ENCODE results near the gene SCP2.

DNA sequence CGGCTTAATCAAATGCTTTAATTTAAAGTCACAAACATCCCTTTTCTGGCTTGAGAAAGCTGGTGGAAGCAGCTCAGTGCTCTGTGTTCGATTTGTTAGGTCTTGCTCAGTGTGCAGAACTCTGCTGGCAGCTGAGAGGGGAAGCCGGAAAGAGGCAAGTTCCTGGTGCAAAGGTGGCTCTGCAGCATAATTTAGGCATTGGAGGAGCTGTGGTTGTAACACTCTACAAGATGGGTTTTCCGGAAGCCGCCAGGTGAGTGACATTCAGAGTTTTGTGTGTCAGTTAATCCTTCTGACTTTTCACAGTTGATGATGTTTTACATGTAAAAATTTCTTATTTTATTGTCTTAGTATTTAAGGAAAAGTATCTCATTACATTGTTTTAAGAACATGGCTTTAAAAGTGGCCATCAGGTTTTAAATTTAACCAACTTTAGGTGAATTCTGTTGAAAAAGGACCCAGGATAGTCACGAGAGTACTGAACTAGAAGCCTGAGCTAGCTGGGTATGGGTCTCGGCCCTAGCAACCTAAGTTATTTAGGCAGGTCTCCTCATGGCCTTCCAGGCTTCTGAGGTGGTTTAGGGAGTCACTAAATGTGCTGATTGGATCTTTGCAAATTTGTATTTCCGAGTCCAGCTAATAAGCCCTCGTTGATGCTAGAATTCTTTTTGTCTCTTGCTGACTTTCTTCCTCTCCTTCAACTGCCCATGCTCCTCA lies 87.9 kb downstream of the SCP2 start:
- TF ChIP-seq, protein P1, sequence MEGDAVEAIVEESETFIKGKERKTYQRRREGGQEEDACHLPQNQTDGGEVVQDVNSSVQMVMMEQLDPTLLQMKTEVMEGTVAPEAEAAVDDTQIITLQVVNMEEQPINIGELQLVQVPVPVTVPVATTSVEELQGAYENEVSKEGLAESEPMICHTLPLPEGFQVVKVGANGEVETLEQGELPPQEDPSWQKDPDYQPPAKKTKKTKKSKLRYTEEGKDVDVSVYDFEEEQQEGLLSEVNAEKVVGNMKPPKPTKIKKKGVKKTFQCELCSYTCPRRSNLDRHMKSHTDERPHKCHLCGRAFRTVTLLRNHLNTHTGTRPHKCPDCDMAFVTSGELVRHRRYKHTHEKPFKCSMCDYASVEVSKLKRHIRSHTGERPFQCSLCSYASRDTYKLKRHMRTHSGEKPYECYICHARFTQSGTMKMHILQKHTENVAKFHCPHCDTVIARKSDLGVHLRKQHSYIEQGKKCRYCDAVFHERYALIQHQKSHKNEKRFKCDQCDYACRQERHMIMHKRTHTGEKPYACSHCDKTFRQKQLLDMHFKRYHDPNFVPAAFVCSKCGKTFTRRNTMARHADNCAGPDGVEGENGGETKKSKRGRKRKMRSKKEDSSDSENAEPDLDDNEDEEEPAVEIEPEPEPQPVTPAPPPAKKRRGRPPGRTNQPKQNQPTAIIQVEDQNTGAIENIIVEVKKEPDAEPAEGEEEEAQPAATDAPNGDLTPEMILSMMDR (conservative IDR thresholded peaks at IDR 0.05; ENCODE audit: low read length) = no peak
- TF ChIP-seq EZH2phosphoT487 (IDR thresholded peaks at IDR 0.05; ENCODE audit: borderline replicate concordance, low read depth, low read length) = no peak

All from OCI-LY7 (cell line).